T-helper 9 cell (primary cell): ENCODE results near the gene GDF2.

Experiments
- DNase-seq: peaks from one replicate; pipeline ENCODE4 v3.0.0-alpha.2; 2020
- total RNA-seq, 2 donors: gene quantifications; one replicate each; lab custom pipeline; 2026; lab: John Stamatoyannopoulos, UW

GDF2 gene
- total RNA-seq: 0 reads per million in 2 donors

- DNase-seq: no peak
Observed at GRCh38 chr10:47322300-47323061, at the start of gene GDF2. TSS of gene GDF2 (plus strand) at chr10:47322454. CDS start at chr10:47322669, 215 bp downstream.

- DNase-seq: no peak
Observed at GRCh38 chr10:47276071-47276470, 46.2 kb upstream of the GDF2 start.

- no peak for DNase-seq
Observed at GRCh38 chr10:47276576-47277351, 45.5 kb upstream of the GDF2 start.

- DNase-seq: no peak
Observed at GRCh38 chr10:47277352-47278151, 44.7 kb upstream of the GDF2 start.

GRCh38 chr10:47278152-47278473 is 44.1 kb upstream of the GDF2 start:
- DNase-seq: no peak

- DNase-seq: no peak
Observed at GRCh38 chr10:47278720-47279119, 43.5 kb upstream of the GDF2 start.

GRCh38 chr10:47279276-47279675 is 43.0 kb upstream of the GDF2 start:
- no peak for DNase-seq

GRCh38 chr10:47282005-47282656 is 40.1 kb upstream of the GDF2 start:
- DNase-seq: no peak

GRCh38 chr10:47282657-47283018 is 39.6 kb upstream of the GDF2 start:
- DNase-seq: no peak

GRCh38 chr10:47283101-47283630 is 39.1 kb upstream of the GDF2 start:
- DNase-seq: no peak

GRCh38 chr10:47283848-47284247 is 38.4 kb upstream of the GDF2 start:
- DNase-seq: no peak

- DNase-seq: no peak
Observed at GRCh38 chr10:47285381-47286115, 36.7 kb upstream of the GDF2 start.

- DNase-seq: no peak
Observed at GRCh38 chr10:47286116-47286505, 36.1 kb upstream of the GDF2 start.

GRCh38 chr10:47286591-47287315 is 35.5 kb upstream of the GDF2 start:
- DNase-seq: no peak

GRCh38 chr10:47287365-47287802 is 34.9 kb upstream of the GDF2 start:
- DNase-seq: no peak

- no peak for DNase-seq
Observed at GRCh38 chr10:47287805-47288204, 34.4 kb upstream of the GDF2 start.

- no peak for DNase-seq
Observed at GRCh38 chr10:47288236-47288635, 34.0 kb upstream of the GDF2 start.

GRCh38 chr10:47288916-47289495 is 33.2 kb upstream of the GDF2 start:
- no peak for DNase-seq

GRCh38 chr10:47289921-47290320 is 32.3 kb upstream of the GDF2 start:
- no peak for DNase-seq

GRCh38 chr10:47290338-47290737 is 31.9 kb upstream of the GDF2 start:
- DNase-seq: no peak

GRCh38 chr10:47291682-47292081 is 30.6 kb upstream of the GDF2 start:
- no peak for DNase-seq
